Sigmoid colon (tissue), 7 donors: ENCODE measurements around the gene ATMIN. TPM values are rescaled to one million over a fixed set of nuclear protein-coding genes. Genes with fewer than 3 reads are reported as not detected.

Experiments
- DNase-seq: peaks from one replicate; pipeline ENCODE4 v3.0.0-alpha.2; 2019
- H3K27ac ChIP-seq, 4 donors: fragments of 200-600 bp; sonication (generic); one replicate each; pipeline ENCODE4 v1.5.1; 2016 to 2019; ENCODE audit warnings: mild to moderate bottlenecking in 1 of 4
- H3K27me3 ChIP-seq, 3 donors: fragments of 200-600 bp; sonication (generic); one replicate each; pipeline ENCODE4 v1.5.1; 2019; ENCODE audit warnings: mild to moderate bottlenecking in 1 of 3
- H3K36me3 ChIP-seq, 4 donors: fragments of 200-600 bp; sonication (generic); one replicate each; pipeline ENCODE4 v1.5.1; 2016 to 2019
- H3K4me1 ChIP-seq, 4 donors: fragments of 200-600 bp; sonication (generic); one replicate each; pipeline ENCODE4 v1.5.1; 2017 to 2019
- H3K4me3 ChIP-seq, 4 donors: fragments of 200-600 bp; sonication (generic); one replicate each; pipeline ENCODE4 v1.5.1; 2017 to 2019; ENCODE audit warnings: mild to moderate bottlenecking in 2 of 4, moderate library complexity in 1 of 4
- H3K9me3 ChIP-seq, 4 donors: fragments of 200-600 bp in 3 of 4; sonication (generic) in 3 of 4; one replicate each; pipeline versions ENCODE4 v1.5.1 to v1.6.1; 2013 to 2019
- EP300 ChIP-seq, 4 donors: sonication (generic); formaldehyde crosslinking; IDR thresholded peaks; one replicate each; pipeline ENCODE4 v1.6.1; 2017; ENCODE audit warnings: antibody characterized with exemption in 4 of 4
- POLR2A ChIP-seq, 2 donors: fragments of 450-650 bp; IDR thresholded peaks; one replicate each; pipeline ENCODE4 v1.6.1; 2016; ENCODE audit warnings: antibody characterized with exemption in 2 of 2, mild to moderate bottlenecking in 2 of 2, moderate library complexity in 2 of 2
- POLR2AphosphoS5 ChIP-seq, 4 donors: sonication (generic); formaldehyde crosslinking; IDR thresholded peaks; one replicate each; pipeline ENCODE4 v1.6.1; 2017; ENCODE audit warnings: antibody characterized with exemption in 4 of 4
- WGBS, 2 donors: extraction: QIAGEN DNeasy Blood & Tissue Kit; methylation state at CpG; one replicate each; pipeline ENCODE4 v1.1.7; 2013; 5-methylcytosine and 5-hydroxymethylcytosine counted together
- intact Hi-C: fragments of 100-400 bp; cut with DNase I; formaldehyde crosslinking; loops from one replicate; pipeline ENCODE4 v1.15.1; 2023
- polyA plus RNA-seq, 3 donors: library from polyadenylated mRNA; stranded (reverse); fragments of 200-250 nt; gene quantifications; one replicate each; pipeline ENCODE4 v1.2.3, GENCODE V29; 2013
- total RNA-seq, 4 donors: library from RNA; depleted of rRNA; stranded (reverse); fragments of >200 nt; gene quantifications; one replicate each; pipeline ENCODE4 v1.1.0, GENCODE V29; 2016
- TF ChIP-seq, protein P1 (sequence below), 4 experiments: fragments of 450-650 bp in 3 of 4; fragments of 200-600 bp in 1 of 4; IDR thresholded peaks; one replicate each; pipeline ENCODE4 v1.5.1; 2016 to 2019; ENCODE audit warnings: antibody characterized with exemption in 4 of 4, mild to moderate bottlenecking in 3 of 4, moderate library complexity in 2 of 4
- donor health status: healthy with polysubstance abuse.
- donor health status: Bipolar disorder and iron deficiency.
- donor health status: healthy.

Gene ATMIN
- total and polyA plus RNA-seq, 7 donors = 14.1 to 31.9 (median 26.3) TPM

- H3K4me3 ChIP-seq = no peak overlapping the region
- H3K9me3 ChIP-seq = no peaks in the 10 kb centered on the region
- DNase-seq = no peak
- intact Hi-C loops = no loop called here
- H3K27me3 ChIP-seq = no peaks in the 10 kb centered on the region
- H3K4me1 ChIP-seq = no peaks in the 10 kb centered on the region
- 68 to 83% methylated on average over 2 of the region's 2 CpGs for WGBS, 2 donors
- no peaks in the 10 kb centered on the region for H3K36me3 ChIP-seq
- TF ChIP-seq POLR2AphosphoS5 (IDR thresholded peaks at IDR 0.05) = no peak
- TF ChIP-seq EP300 (IDR thresholded peaks at IDR 0.05) = no peak
- TF ChIP-seq, protein P1, sequence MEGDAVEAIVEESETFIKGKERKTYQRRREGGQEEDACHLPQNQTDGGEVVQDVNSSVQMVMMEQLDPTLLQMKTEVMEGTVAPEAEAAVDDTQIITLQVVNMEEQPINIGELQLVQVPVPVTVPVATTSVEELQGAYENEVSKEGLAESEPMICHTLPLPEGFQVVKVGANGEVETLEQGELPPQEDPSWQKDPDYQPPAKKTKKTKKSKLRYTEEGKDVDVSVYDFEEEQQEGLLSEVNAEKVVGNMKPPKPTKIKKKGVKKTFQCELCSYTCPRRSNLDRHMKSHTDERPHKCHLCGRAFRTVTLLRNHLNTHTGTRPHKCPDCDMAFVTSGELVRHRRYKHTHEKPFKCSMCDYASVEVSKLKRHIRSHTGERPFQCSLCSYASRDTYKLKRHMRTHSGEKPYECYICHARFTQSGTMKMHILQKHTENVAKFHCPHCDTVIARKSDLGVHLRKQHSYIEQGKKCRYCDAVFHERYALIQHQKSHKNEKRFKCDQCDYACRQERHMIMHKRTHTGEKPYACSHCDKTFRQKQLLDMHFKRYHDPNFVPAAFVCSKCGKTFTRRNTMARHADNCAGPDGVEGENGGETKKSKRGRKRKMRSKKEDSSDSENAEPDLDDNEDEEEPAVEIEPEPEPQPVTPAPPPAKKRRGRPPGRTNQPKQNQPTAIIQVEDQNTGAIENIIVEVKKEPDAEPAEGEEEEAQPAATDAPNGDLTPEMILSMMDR (IDR thresholded peaks at IDR 0.05) = no peak
- TF ChIP-seq POLR2A (IDR thresholded peaks at IDR 0.05) = no peak
- no peak overlapping the region for H3K27ac ChIP-seq
Measured at GRCh38 chr16:80990978-80991377, 44.7 kb upstream of the ATMIN start.

GRCh38 chr16:80991792-80992430 lies 43.7 kb upstream of the ATMIN start:
- H3K9me3 ChIP-seq = no peaks in the 10 kb centered on the region
- H3K36me3 ChIP-seq = no peaks in the 10 kb centered on the region
- WGBS, 2 donors = 61 to 63% methylated on average over 6 of the region's 6 CpGs
- TF ChIP-seq POLR2A (IDR thresholded peaks at IDR 0.05) (no peak), EP300 (IDR thresholded peaks at IDR 0.05) (no peak), POLR2AphosphoS5 (IDR thresholded peaks at IDR 0.05) (no peak)
- TF ChIP-seq, protein P1 (IDR thresholded peaks at IDR 0.05) = no peak
- no peaks in the 10 kb centered on the region for H3K27me3 ChIP-seq
- H3K4me3 ChIP-seq = no peak overlapping the region
- no peak overlapping the region for H3K27ac ChIP-seq
- H3K4me1 ChIP-seq = peaks cover 0 to 9% (median 4%) of the 10 kb centered on the region in 4 donors
- no peak for DNase-seq
- intact Hi-C loops = no loop called here

DNA sequence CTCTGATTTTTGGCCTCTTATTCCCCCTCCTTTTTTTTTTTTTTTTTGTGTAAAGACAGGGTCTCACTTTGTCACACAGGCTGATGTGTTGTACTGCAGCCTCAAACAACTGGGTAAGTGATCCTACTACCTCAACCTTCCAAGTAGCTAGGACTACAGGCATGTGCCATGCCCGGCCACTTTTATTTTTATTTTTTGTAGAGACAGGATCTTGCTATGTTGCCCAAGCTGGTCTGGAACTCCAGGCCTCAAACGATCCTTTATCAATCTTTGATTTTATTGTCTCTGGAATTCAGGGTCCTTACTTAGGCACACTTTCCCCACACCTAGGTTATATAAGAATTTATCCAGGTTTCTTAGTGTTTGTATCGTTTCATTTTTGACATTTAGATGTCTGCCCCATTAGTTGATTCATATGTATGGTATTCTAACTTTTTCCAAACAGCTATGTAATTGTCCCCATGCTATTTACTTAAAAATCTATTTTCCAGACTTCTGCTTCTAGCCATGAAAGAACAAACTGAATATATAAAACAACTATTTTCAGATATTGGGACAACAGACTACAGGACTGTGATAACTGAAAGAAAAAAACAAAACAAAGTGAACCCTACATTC lies 42.9 kb upstream of the ATMIN start:
- TF ChIP-seq, protein P1 (IDR thresholded peaks at IDR 0.05) = no peak
- no peak for TF ChIP-seq POLR2AphosphoS5 (IDR thresholded peaks at IDR 0.05)
- no peak for TF ChIP-seq POLR2A (IDR thresholded peaks at IDR 0.05)
- no peak for TF ChIP-seq EP300 (IDR thresholded peaks at IDR 0.05)
- peaks cover 0 to 16% (median 6%) of the 10 kb centered on the region in 4 donors for H3K4me1 ChIP-seq
- intact Hi-C loops = no loop called here
- H3K9me3 ChIP-seq = no peaks in the 10 kb centered on the region
- WGBS, 2 donors = 43 to 57% methylated on average over 3 of the region's 3 CpGs
- H3K27me3 ChIP-seq = no peaks in the 10 kb centered on the region
- no peaks in the 10 kb centered on the region for H3K36me3 ChIP-seq
- DNase-seq = no peak
- H3K27ac ChIP-seq = no peak overlapping the region
- no peak overlapping the region for H3K4me3 ChIP-seq

- Histone ChIP-seq H3K4me1 (peaks cover 0 to 16% (median 6%) of the 10 kb centered on the region in 4 donors), H3K27ac (no peak overlapping the region), H3K4me3 (no peak overlapping the region), H3K36me3 (no peaks in the 10 kb centered on the region), H3K9me3 (no peaks in the 10 kb centered on the region), H3K27me3 (no peaks in the 10 kb centered on the region)
- intact Hi-C loops = no loop called here
- no peak for DNase-seq
- 75 to 80% methylated on average over 6 of the region's 6 CpGs for WGBS, 2 donors
- TF ChIP-seq, protein P1 (IDR thresholded peaks at IDR 0.05) = no peak
- TF ChIP-seq EP300 (IDR thresholded peaks at IDR 0.05) = no peak
- no peak for TF ChIP-seq POLR2A (IDR thresholded peaks at IDR 0.05)
- TF ChIP-seq POLR2AphosphoS5 (IDR thresholded peaks at IDR 0.05) = no peak
Measured at GRCh38 chr16:80993307-80993706, 42.3 kb upstream of the ATMIN start.
